Mesendoderm (in vitro differentiated cells): ENCODE measurements around the gene SLC24A4.

Experiments used
- DNase-seq: peaks from one replicate; pipeline ENCODE4 v3.0.0; 2013
- H2AK5ac ChIP-seq: 2 replicates; pipeline ENCODE4 v1.6.1; 2013; ENCODE audit warnings: low read length, inconsistent platforms
- H2BK120ac ChIP-seq: 2 replicates; pipeline ENCODE4 v1.6.1; 2013; ENCODE audit warnings: low read depth, mild to moderate bottlenecking, low read length, moderate library complexity, mixed read lengths
- H2BK15ac ChIP-seq: replicated peaks from 2 replicates; pipeline ENCODE4 v1.6.1; 2013; ENCODE audit warnings: low read depth, mild to moderate bottlenecking, moderate library complexity
- H2BK5ac ChIP-seq: 2 replicates; pipeline ENCODE4 v1.6.1; 2013; ENCODE audit warnings: low read length, inconsistent platforms
- H3K18ac ChIP-seq: 2 replicates; pipeline ENCODE4 v1.6.1; 2013; ENCODE audit warnings: mild to moderate bottlenecking, low read length, mixed read lengths
- H3K23ac ChIP-seq: one replicate; pipeline ENCODE4 v1.6.1; 2013; ENCODE audit warnings: low read length
- H3K27ac ChIP-seq: 2 replicates; pipeline ENCODE4 v1.5.1; 2013; ENCODE audit warnings: low read depth, mild to moderate bottlenecking, inconsistent platforms, low read length, moderate library complexity
- H3K27me3 ChIP-seq: 2 replicates; pipeline ENCODE4 v1.6.1; 2013; ENCODE audit warnings: low read length, control low read depth, mild to moderate bottlenecking, inconsistent platforms; ENCODE audit not compliant: insufficient read depth, poor library complexity
- H3K36me3 ChIP-seq: 2 replicates; pipeline ENCODE4 v1.6.1; 2013; ENCODE audit warnings: low read length, inconsistent platforms; ENCODE audit not compliant: control insufficient read depth, insufficient read depth
- H3K4ac ChIP-seq: one replicate; pipeline ENCODE4 v1.6.1; 2013; ENCODE audit warnings: low read depth, mild to moderate bottlenecking, low read length, moderate library complexity
- H3K4me1 ChIP-seq: 2 replicates; pipeline ENCODE4 v1.6.1; 2013; ENCODE audit warnings: low read depth, low read length, inconsistent platforms; ENCODE audit not compliant: control insufficient read depth
- H3K4me2 ChIP-seq: 2 replicates; pipeline ENCODE4 v1.6.1; 2013; ENCODE audit warnings: low read length
- H3K4me3 ChIP-seq: 2 replicates; pipeline ENCODE4 v1.5.1; 2013; ENCODE audit warnings: mild to moderate bottlenecking, low read length
- H3K56ac ChIP-seq: one replicate; pipeline ENCODE4 v1.6.1; 2013; ENCODE audit warnings: low read length
- H3K79me1 ChIP-seq: 2 replicates; pipeline ENCODE4 v1.6.1; 2013; ENCODE audit warnings: low read length, inconsistent platforms
- H3K79me2 ChIP-seq: 2 replicates; pipeline ENCODE4 v1.6.1; 2013; ENCODE audit warnings: mild to moderate bottlenecking, low read length; ENCODE audit not compliant: control insufficient read depth, insufficient read depth
- H3K9ac ChIP-seq: 2 replicates; pipeline ENCODE4 v1.6.1; 2013; ENCODE audit warnings: low read length, inconsistent platforms
- H4K5ac ChIP-seq: one replicate; pipeline ENCODE4 v1.6.1; 2013; ENCODE audit warnings: low read length
- H4K8ac ChIP-seq: one replicate; pipeline ENCODE4 v1.6.1; 2013; ENCODE audit warnings: low read depth, mild to moderate bottlenecking, control low read depth, low read length, moderate library complexity
- WGBS: extraction: QIAGEN DNeasy Blood & Tissue Kit; methylation state at CpG from one replicate; pipeline ENCODE4 v1.1.7; 2013; ENCODE audit warnings: low lambda C conversion rate, missing lambda C conversion rate; ENCODE audit not compliant: insufficient coverage; ENCODE audit errors: extremely low coverage; 5-methylcytosine and 5-hydroxymethylcytosine counted together

The SLC24A4 gene

DNA sequence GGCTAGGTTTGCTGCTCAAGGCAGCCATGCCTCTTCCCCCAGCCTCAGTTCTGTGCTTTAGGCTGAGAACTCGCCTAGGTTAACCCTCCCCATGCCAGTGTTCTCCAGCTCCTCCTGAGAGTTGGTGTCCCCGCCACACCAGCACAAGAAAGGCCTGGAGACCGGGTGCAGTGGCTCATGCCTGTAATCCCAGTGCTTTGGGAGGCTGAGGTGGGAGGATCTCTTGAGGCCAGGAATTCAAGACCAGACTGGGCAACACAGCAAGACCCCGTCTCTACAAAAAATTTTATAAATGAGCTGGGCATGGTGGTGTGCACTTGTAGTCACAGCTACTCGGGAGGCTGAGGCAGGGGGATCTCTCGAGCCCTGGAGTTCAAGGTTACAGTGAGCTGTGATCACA lies 200.8 kb downstream of the SLC24A4 start:
- H4K5ac ChIP-seq = no peak overlapping the region
- H3K79me1 ChIP-seq = no peaks in the 10 kb centered on the region
- no peak overlapping the region for H3K27ac ChIP-seq
- no peaks in the 10 kb centered on the region for H3K36me3 ChIP-seq
- H3K18ac ChIP-seq = no peak overlapping the region
- no peak overlapping the region for H3K4ac ChIP-seq
- H3K9ac ChIP-seq = no peak overlapping the region
- H3K27me3 ChIP-seq = no peaks in the 10 kb centered on the region
- H2BK120ac ChIP-seq = no peak overlapping the region
- no peak overlapping the region for H2BK5ac ChIP-seq
- H3K4me3 ChIP-seq = no peak overlapping the region
- no peak overlapping the region for H3K23ac ChIP-seq
- no peak overlapping the region for H3K4me2 ChIP-seq
- no CpG with 5 or more reads among the region's 6 CpGs for WGBS
- no peak for DNase-seq
- no peak overlapping the region for H4K8ac ChIP-seq
- no peak overlapping the region for H2AK5ac ChIP-seq
- H2BK15ac ChIP-seq = no peak overlapping the region
- H3K56ac ChIP-seq = no peak overlapping the region
- H3K4me1 ChIP-seq = no peaks in the 10 kb centered on the region
- H3K79me2 ChIP-seq = no peaks in the 10 kb centered on the region

DNA sequence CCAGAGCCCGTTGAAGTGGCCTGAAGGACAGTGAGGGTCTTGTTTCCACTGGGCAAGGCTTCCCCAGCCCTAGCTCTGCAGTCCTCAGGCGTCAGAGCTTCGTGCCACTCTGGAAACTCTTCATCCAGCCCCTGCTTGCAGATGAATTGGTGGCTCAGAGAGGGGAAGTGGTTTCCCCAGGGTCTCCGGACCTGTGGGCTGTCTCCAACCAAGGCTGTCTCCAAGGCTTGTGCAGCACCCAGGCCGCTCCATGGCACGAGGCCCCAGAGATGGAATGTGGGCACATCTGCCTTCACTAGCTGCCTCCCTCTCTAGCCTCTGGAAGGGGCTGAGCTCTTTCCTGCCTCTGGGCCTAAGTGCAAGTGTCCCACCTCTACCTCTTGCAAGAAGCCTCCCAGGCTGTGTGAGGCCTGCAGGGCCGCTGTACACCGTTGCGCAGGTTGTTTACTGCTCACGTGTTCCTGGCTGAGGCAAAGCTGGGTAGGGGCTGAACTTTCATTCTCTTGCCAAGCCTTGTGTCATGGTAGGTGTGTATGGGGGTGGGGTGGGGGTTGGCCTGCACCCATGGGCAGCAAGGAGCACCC lies 201.7 kb downstream of the SLC24A4 start:
- Histone ChIP-seq H3K56ac (no peak overlapping the region), H3K4ac (no peak overlapping the region), H4K5ac (no peak overlapping the region), H3K4me1 (no peaks in the 10 kb centered on the region), H3K27ac (no peak overlapping the region), H3K4me3 (no peak overlapping the region), H3K23ac (no peak overlapping the region), H3K36me3 (no peaks in the 10 kb centered on the region), H2BK5ac (no peak overlapping the region), H3K79me2 (no peaks in the 10 kb centered on the region), H4K8ac (no peak overlapping the region), H3K9ac (no peak overlapping the region), H3K27me3 (no peaks in the 10 kb centered on the region), H2BK15ac (no peak overlapping the region), H3K4me2 (no peak overlapping the region), H3K79me1 (no peaks in the 10 kb centered on the region), H2AK5ac (no peak overlapping the region), H3K18ac (no peak overlapping the region), H2BK120ac (no peak overlapping the region)
- DNase-seq = no peak
- WGBS = no CpG with 5 or more reads among the region's 10 CpGs

DNA sequence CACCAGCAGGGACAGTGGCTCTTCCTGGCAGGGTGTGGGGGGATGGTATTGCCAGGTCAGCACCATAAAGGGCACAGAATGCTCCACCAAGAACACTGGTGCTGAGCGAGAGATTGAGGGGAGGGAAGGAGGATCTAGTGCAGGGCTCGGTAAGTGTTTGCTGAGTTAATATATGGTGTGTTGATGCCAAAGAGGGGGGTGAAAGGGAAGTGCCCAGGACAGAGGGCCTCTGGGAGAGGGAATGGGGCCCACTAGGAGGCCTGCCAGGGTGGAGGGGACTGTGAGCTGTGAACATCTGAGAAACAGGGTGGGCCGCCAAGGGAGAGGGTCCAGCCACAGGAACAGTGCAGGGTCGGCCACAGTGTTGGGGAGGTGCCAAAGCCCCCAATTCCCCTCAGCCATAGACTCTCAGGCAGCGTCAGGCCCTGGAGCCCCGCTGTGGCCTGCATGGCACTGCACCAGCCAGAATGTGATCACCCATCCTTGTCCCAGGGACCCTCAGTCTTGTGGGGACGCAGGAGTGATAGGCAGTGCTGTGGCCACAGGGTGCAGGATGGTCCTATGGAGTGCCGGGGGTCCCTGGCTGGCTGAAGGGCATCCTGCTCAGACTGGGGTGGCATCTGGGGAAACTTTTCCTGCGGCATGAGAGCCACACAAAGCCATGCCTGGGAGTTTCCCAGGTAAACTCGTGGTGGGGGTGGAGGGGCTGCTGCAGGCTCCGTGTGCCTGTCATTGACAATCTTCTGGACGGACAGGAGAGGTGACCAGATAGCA lies 202.5 kb downstream of the SLC24A4 start:
- no peak overlapping the region for H3K4ac ChIP-seq
- H3K27ac ChIP-seq = no peak overlapping the region
- no peaks in the 10 kb centered on the region for H3K36me3 ChIP-seq
- H3K56ac ChIP-seq = no peak overlapping the region
- no peak for DNase-seq
- no peak overlapping the region for H2BK120ac ChIP-seq
- H3K4me2 ChIP-seq = no peak overlapping the region
- H3K27me3 ChIP-seq = no peaks in the 10 kb centered on the region
- no CpG with 5 or more reads among the region's 12 CpGs for WGBS
- no peak overlapping the region for H4K8ac ChIP-seq
- no peaks in the 10 kb centered on the region for H3K79me1 ChIP-seq
- H3K9ac ChIP-seq = no peak overlapping the region
- no peak overlapping the region for H2AK5ac ChIP-seq
- no peak overlapping the region for H2BK5ac ChIP-seq
- no peak overlapping the region for H3K18ac ChIP-seq
- no peaks in the 10 kb centered on the region for H3K4me1 ChIP-seq
- H4K5ac ChIP-seq = no peak overlapping the region
- H2BK15ac ChIP-seq = no peak overlapping the region
- H3K79me2 ChIP-seq = no peaks in the 10 kb centered on the region
- H3K23ac ChIP-seq = no peak overlapping the region
- no peak overlapping the region for H3K4me3 ChIP-seq

DNA sequence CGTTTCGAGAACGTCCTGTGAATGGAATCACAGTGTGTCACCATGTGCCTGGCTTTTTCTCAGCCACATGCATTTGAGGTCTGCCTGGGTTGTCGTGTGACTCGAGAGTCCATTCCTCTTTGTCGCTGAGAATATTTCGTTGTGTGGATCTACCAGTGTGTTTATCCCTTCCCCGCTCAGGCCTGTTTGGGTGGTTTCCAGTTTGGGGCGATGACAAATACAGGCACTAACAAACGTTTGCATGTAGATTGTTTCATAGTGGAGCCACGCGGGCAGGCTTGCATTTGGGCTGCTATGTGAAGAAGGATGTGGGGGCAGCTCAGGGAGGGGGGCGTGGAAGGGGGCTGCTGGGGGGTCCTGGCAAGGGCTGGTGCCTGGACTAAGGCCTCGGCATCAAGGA lies 204.8 kb downstream of the SLC24A4 start:
- H3K4me2 ChIP-seq = no peak overlapping the region
- no peak overlapping the region for H3K27ac ChIP-seq
- no peak overlapping the region for H3K4me3 ChIP-seq
- H3K23ac ChIP-seq = no peak overlapping the region
- H3K79me2 ChIP-seq = no peaks in the 10 kb centered on the region
- H3K27me3 ChIP-seq = no peaks in the 10 kb centered on the region
- H3K4me1 ChIP-seq = no peaks in the 10 kb centered on the region
- H4K8ac ChIP-seq = no peak overlapping the region
- no peak overlapping the region for H3K4ac ChIP-seq
- H3K18ac ChIP-seq = no peak overlapping the region
- H2BK15ac ChIP-seq = no peak overlapping the region
- H3K79me1 ChIP-seq = no peaks in the 10 kb centered on the region
- WGBS = no CpG with 5 or more reads among the region's 14 CpGs
- H4K5ac ChIP-seq = no peak overlapping the region
- H3K36me3 ChIP-seq = no peaks in the 10 kb centered on the region
- no peak overlapping the region for H2BK5ac ChIP-seq
- no peak overlapping the region for H2BK120ac ChIP-seq
- no peak overlapping the region for H3K56ac ChIP-seq
- DNase-seq = no peak
- no peak overlapping the region for H2AK5ac ChIP-seq
- H3K9ac ChIP-seq = no peak overlapping the region

- no peaks in the 10 kb centered on the region for H3K27me3 ChIP-seq
- no peak overlapping the region for H2AK5ac ChIP-seq
- H4K5ac ChIP-seq = no peak overlapping the region
- no peak overlapping the region for H3K27ac ChIP-seq
- no peaks in the 10 kb centered on the region for H3K4me1 ChIP-seq
- no peak overlapping the region for H3K56ac ChIP-seq
- no peak overlapping the region for H2BK15ac ChIP-seq
- H2BK120ac ChIP-seq = no peak overlapping the region
- DNase-seq = no peak
- no peak overlapping the region for H3K9ac ChIP-seq
- H3K4me3 ChIP-seq = no peak overlapping the region
- no peak overlapping the region for H3K23ac ChIP-seq
- no peak overlapping the region for H3K4ac ChIP-seq
- no peaks in the 10 kb centered on the region for H3K79me1 ChIP-seq
- no peak overlapping the region for H4K8ac ChIP-seq
- whole genome bisulfite sequencing = no CpG with 5 or more reads among the region's 14 CpGs
- H3K4me2 ChIP-seq = no peak overlapping the region
- H3K18ac ChIP-seq = no peak overlapping the region
- H2BK5ac ChIP-seq = no peak overlapping the region
- H3K36me3 ChIP-seq = no peaks in the 10 kb centered on the region
- no peaks in the 10 kb centered on the region for H3K79me2 ChIP-seq
Observed at GRCh38 chr14:92528486-92529100, 205.6 kb downstream of the SLC24A4 start.
